Thoracic aorta (tissue), 2 donors: ENCODE measurements around the gene CAV3. TPM values are rescaled to one million over a fixed set of nuclear protein-coding genes. Genes with fewer than 3 reads are reported as not detected.

Experiments
- ATAC-seq: fragments of 150-250 bp; one replicate; pipeline ENCODE4 v1.8.0; 2017; ENCODE audit warnings: low read depth; ENCODE audit not compliant: insufficient number of reproducible peaks, low FRiP score
- DNase-seq: peaks from one replicate; pipeline ENCODE4 v3.0.0-alpha.2; 2020; ENCODE audit warnings: low spot score
- H3K27ac ChIP-seq, 2 donors: fragments of 200-600 bp; sonication (generic); 1 replicate in 1 of 2; 2 replicates in 1 of 2; pipeline ENCODE4 v1.5.1; 2016; ENCODE audit warnings: mild to moderate bottlenecking in 2 of 2, moderate library complexity in 2 of 2
- H3K27me3 ChIP-seq: fragments of 200-600 bp; sonication (generic); replicated peaks from 2 replicates; pipeline ENCODE4 v1.6.0; 2016; ENCODE audit warnings: mild to moderate bottlenecking; ENCODE audit not compliant: insufficient read depth
- H3K36me3 ChIP-seq: fragments of 200-600 bp; sonication (generic); one replicate; pipeline ENCODE4 v1.5.1; 2016
- H3K4me1 ChIP-seq, 2 donors: fragments of 200-600 bp; sonication (generic); 1 replicate in 1 of 2; 2 replicates in 1 of 2; pipeline versions ENCODE4 v1.5.1 to v1.6.0; 2016; ENCODE audit warnings: low read depth in 2 of 2, mild to moderate bottlenecking in 1 of 2; ENCODE audit not compliant: control insufficient read depth in 1 of 2
- H3K4me3 ChIP-seq: fragments of 200-600 bp; sonication (generic); 2 replicates; pipeline ENCODE4 v1.5.1; 2016; ENCODE audit warnings: mild to moderate bottlenecking
- H3K9me3 ChIP-seq: fragments of 200-600 bp; sonication (generic); 2 replicates; pipeline ENCODE4 v1.5.1; 2016
- total RNA-seq, 2 donors: library from RNA; depleted of rRNA; stranded (reverse); fragments of >200 nt; gene quantifications; one replicate each; pipeline versions ENCODE4 v1.1.0 to v1.2.3, GENCODE V29; 2016
- TF ChIP-seq, protein P1 (sequence below): fragments of 200-600 bp; sonication (generic); IDR thresholded peaks from one replicate; pipeline ENCODE4 v1.5.1; 2019; ENCODE audit warnings: antibody characterized with exemption

The CAV3 gene
- total RNA-seq, 2 donors from 2014 or later = not detected

- TF ChIP-seq, protein P1, sequence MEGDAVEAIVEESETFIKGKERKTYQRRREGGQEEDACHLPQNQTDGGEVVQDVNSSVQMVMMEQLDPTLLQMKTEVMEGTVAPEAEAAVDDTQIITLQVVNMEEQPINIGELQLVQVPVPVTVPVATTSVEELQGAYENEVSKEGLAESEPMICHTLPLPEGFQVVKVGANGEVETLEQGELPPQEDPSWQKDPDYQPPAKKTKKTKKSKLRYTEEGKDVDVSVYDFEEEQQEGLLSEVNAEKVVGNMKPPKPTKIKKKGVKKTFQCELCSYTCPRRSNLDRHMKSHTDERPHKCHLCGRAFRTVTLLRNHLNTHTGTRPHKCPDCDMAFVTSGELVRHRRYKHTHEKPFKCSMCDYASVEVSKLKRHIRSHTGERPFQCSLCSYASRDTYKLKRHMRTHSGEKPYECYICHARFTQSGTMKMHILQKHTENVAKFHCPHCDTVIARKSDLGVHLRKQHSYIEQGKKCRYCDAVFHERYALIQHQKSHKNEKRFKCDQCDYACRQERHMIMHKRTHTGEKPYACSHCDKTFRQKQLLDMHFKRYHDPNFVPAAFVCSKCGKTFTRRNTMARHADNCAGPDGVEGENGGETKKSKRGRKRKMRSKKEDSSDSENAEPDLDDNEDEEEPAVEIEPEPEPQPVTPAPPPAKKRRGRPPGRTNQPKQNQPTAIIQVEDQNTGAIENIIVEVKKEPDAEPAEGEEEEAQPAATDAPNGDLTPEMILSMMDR = no peak
- H3K27ac ChIP-seq = no peak overlapping the region
Measured at GRCh38 chr3:8778475-8778874, 44.9 kb downstream of the CAV3 start.

GRCh38 chr3:8780279-8780678, 46.7 kb downstream of the CAV3 start:
- Histone ChIP-seq H3K27me3 (no peaks in the 10 kb centered on the region), H3K4me3 (no peak overlapping the region), H3K9me3 (no peaks in the 10 kb centered on the region), H3K27ac (no peak overlapping the region), H3K36me3 (no peaks in the 10 kb centered on the region), H3K4me1 (no peaks in the 10 kb centered on the region)
- TF ChIP-seq, protein P1 = no peak
- ATAC-seq = no peak
- no peak for DNase-seq

More at GRCh38 chr3:8778475-8778874, 44.9 kb downstream of the CAV3 start:
- no peaks in the 10 kb centered on the region for H3K36me3 ChIP-seq
- no peaks in the 10 kb centered on the region for H3K9me3 ChIP-seq
- no peaks in the 10 kb centered on the region for H3K27me3 ChIP-seq
- no peak overlapping the region for H3K4me3 ChIP-seq
- ATAC-seq (no peak), DNase-seq (no peak)
- no peaks in the 10 kb centered on the region for H3K4me1 ChIP-seq

DNA sequence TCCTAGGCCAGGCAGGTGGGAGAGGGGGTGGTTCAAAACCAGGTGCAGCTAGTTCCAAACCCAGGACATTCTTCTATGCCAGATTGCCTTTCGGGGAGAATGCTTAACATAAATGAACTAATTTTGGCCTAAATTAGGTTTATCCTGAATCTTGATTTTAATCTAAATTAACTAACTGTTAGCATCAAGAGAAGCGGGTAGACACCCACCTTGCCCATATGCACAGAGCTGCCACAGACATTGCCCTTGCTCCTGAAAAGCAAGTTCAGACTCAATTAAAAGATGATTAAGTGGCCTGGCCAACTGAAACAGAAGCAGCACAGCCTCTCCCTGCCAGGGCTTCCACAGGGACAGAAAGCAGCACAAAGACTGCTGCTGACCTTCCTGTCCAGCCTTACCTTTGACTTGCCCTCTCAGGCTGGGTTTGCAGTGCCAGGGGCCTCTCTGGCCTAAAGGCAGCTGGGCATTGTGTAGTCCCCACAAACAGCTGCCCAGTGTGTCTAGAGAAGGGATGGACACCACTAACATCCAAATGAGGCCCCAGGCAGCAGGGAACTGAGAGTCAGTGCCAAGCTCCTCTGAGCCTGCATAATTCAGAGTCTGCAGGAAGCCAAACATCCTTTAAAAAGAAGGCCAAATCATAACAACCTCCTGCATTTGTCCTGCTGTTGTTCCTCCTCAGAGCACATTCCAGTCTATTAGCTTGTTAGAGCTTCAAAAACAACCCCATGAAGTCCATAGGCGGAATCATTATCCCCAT, 51.3 kb downstream of the CAV3 start:
- no peak overlapping the region for H3K27ac ChIP-seq
- H3K9me3 ChIP-seq = peaks cover 12% of the 10 kb centered on the region
- no peaks in the 10 kb centered on the region for H3K27me3 ChIP-seq
- H3K4me3 ChIP-seq = no peak overlapping the region
- DNase-seq (no peak), ATAC-seq (no peak)
- no peaks in the 10 kb centered on the region for H3K4me1 ChIP-seq
- no peaks in the 10 kb centered on the region for H3K36me3 ChIP-seq
- TF ChIP-seq, protein P1 = no peak

DNA sequence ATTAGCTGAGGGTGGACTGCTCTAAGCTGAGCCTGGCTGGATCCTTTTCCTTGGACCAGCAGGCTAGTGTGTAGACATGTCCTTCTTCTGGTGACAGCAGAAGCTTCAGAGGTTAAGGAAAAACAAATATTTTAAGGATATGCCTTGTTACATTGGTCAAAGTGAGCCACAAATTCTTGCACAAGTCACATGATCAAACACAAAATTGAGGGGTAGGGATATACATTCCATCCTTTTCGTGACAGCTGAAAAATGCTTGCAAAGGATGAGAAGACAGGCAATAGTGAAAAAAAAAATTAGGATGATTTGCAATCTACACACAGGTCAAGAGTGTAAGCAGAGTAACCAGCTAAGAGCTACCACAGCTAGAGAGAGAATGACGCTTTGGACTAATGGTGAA, 56.9 kb downstream of the CAV3 start:
- Histone ChIP-seq H3K27ac (no peak overlapping the region), H3K9me3 (peaks cover 12% of the 10 kb centered on the region), H3K36me3 (no peaks in the 10 kb centered on the region), H3K4me3 (no peak overlapping the region), H3K27me3 (no peaks in the 10 kb centered on the region), H3K4me1 (no peaks in the 10 kb centered on the region)
- TF ChIP-seq, protein P1 = no peak
- ATAC-seq (no peak), DNase-seq (no peak)

GRCh38 chr3:8793242-8793641, 59.6 kb downstream of the CAV3 start:
- H3K9me3 ChIP-seq = peaks cover 12% of the 10 kb centered on the region
- DNase-seq (no peak), ATAC-seq (no peak)
- H3K27ac ChIP-seq = no peak overlapping the region
- no peak overlapping the region for H3K4me3 ChIP-seq
- no peaks in the 10 kb centered on the region for H3K27me3 ChIP-seq
- no peaks in the 10 kb centered on the region for H3K36me3 ChIP-seq
- TF ChIP-seq, protein P1 = no peak
- no peaks in the 10 kb centered on the region for H3K4me1 ChIP-seq
